ENCODE measurements around the gene TTC17.
"Not testable (repeated sequence)": the region's sequence is repeated elsewhere in the genome, so short reads cannot be mapped to it uniquely, and the experiment has no call there.

The TTC17 gene, protein sequence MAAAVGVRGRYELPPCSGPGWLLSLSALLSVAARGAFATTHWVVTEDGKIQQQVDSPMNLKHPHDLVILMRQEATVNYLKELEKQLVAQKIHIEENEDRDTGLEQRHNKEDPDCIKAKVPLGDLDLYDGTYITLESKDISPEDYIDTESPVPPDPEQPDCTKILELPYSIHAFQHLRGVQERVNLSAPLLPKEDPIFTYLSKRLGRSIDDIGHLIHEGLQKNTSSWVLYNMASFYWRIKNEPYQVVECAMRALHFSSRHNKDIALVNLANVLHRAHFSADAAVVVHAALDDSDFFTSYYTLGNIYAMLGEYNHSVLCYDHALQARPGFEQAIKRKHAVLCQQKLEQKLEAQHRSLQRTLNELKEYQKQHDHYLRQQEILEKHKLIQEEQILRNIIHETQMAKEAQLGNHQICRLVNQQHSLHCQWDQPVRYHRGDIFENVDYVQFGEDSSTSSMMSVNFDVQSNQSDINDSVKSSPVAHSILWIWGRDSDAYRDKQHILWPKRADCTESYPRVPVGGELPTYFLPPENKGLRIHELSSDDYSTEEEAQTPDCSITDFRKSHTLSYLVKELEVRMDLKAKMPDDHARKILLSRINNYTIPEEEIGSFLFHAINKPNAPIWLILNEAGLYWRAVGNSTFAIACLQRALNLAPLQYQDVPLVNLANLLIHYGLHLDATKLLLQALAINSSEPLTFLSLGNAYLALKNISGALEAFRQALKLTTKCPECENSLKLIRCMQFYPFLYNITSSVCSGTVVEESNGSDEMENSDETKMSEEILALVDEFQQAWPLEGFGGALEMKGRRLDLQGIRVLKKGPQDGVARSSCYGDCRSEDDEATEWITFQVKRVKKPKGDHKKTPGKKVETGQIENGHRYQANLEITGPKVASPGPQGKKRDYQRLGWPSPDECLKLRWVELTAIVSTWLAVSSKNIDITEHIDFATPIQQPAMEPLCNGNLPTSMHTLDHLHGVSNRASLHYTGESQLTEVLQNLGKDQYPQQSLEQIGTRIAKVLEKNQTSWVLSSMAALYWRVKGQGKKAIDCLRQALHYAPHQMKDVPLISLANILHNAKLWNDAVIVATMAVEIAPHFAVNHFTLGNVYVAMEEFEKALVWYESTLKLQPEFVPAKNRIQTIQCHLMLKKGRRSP

DNA sequence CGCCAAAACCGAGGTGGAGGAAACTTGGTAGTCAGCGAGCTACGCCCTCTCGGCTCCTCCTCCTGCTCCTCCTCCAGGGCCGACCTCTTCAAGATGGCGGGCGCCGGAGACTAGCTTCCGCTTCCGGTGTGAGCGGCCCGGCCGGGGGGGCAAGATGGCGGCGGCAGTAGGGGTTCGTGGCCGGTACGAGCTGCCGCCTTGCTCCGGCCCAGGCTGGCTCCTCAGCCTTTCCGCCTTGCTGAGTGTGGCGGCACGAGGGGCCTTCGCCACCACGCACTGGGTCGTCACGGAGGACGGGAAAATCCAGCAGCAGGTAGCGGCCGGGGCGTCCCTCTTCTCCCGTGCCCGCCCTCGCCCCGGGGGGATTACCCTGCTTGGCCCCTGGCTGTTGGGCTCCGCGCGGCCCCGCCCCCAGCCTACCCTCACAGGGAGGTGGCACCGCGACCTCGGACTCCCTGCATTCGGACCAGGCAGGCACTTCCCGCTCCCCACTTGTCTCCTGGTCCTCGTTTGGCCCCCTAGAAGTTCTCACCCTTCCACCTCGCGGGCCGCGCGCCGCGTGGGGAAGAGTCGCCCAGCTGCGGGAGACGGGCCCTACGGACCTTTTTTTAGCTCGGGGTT is at the start of gene TTC17:
Gene TTC17 (plus strand): TSS at position 120 of the 621 bp plus-strand sequence. CDS start 35 bp downstream, at position 155.
- peak; percentile 94 for DNase-seq

DNA sequence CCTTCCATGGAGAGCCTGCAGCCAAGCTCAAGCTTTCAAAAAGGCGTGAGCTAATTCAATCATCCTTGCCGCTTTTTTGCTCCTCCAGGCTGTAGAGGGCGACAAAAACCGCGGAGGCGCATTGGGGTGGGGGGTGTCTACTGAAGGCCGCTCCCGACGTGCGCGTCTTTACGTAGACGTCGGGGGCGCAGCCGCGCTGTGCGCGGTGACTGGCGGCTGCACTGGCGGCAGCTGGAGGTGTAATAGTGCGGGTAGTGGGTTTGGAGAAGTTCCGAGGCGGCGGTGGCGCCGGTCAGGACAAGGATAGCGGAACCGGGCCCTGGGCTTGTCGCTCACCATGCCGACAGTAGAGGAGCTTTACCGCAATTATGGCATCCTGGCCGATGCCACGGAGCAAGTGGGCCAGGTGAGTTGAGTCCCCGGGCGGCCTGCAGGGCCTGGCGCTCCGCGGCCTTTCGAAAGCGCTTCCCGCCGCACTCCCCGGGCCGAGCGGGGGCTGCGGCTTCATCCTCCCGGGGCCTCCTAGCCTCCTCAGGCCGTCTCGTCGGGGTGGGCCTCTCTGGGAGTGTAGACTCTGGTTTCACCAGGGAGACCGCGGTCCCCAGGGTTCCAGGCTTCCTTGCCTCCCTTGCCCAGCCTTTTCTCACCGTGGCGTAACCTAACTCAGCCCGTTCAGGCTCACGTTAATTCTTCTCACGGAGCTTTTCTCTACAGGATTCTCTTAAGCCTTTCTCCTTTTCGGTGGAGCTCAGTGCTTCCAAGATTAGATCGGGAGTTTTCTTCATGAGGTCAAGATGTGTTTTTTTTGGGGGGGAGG is 46.7 kb upstream of the TTC17 start, which contains the start of gene API5:
Gene API5 (plus strand): TSS at position 206 of the 817 bp plus-strand sequence. CDS start 132 bp downstream, at position 338.
- DNase-seq = peak; percentile 82

DNA sequence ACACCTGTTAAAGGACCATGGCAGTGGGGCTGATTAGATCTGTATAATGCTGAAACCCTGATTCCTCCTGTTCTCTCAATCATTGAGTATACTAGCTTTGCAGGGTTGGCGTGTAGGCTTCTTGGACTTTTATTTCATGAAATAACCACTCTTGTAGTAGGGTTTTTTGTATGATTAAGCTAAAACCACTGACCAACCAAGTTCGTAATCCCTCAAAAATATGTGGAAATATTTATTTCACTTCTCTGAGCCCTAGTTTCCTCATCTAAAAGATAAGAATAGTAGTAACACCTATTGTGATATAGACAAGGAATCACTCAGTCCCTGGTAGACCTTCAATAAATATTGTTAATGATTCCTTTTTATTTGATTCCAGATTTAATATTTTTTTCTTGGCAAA is 42.8 kb upstream of the TTC17 start:
- no peak for DNase-seq

DNA sequence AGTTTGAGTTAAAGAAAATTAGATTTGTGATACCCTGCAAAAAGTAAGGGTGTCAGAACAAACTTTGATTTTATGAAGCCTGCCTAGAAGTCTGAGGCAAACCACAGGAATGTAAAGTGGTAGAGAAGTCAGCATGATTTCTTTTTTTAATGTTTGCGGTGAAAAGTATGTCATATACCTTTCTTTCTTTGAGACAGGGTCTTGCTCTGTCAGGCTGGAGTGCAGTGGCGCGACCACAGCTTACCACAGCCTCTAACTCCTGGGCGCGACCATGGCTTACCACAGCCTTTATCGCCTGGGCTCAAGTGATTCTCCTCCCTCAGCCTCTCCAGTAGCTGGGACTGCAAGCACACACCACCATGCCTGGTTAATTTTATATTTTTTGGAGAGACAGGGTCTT is 42.3 kb upstream of the TTC17 start:
- no peak for DNase-seq

DNA sequence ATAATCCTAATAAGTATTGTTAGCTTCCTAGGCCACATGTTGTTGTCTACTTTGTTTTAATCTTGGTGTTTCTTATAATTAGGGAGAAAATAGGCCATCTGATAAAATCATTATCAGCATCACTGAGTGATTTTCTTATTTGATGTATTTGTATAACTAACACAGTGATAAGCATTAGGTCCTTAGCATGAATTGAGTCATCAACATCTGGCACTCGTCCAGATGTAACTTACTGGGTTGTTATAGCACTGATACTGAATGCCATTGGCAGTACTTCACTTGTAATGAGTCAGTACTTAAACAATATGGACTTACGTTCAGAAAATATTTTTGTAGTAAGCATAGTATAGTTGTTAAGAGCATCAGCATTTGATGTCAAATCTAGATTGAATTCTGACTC is 30.7 kb upstream of the TTC17 start:
- peak; percentile 37 for DNase-seq

DNA sequence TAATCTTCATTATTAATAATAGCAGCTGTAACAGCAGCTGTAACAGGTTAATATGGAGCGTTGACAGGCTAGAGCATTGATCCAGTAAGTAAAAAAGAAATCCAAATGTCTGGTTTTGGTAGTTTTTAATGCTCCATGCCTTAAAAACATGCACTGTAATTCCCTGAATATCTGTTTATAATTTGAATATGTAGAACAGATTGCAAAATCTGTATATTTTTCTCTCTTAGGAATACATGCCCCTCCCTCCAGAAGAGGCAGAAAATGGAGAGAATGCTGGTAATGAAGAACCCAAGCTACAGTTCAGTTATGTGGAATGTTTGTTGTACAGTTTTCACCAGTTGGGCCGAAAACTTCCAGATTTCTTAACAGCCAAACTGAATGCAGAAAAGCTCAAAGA is 30.2 kb upstream of the TTC17 start:
- DNase-seq = no peak

DNA sequence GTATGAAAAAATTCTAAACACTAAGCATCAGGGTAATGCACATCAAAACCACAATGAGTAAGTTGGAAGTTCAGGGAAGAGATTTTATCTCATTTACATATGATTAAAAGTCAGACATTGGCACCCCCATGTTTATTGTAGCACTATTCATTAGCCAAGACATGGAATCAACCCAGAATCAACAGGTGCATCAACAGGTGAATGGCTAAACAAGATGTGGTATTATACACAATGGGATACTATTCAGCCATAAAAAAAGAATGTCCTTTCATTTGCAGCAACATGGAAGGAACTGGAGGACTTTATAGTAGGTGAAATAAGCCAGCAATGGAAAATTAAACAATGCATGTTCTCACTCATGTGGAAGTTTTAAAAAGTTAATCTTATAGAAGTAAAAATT is 17.6 kb upstream of the TTC17 start:
- no peak for DNase-seq

DNA sequence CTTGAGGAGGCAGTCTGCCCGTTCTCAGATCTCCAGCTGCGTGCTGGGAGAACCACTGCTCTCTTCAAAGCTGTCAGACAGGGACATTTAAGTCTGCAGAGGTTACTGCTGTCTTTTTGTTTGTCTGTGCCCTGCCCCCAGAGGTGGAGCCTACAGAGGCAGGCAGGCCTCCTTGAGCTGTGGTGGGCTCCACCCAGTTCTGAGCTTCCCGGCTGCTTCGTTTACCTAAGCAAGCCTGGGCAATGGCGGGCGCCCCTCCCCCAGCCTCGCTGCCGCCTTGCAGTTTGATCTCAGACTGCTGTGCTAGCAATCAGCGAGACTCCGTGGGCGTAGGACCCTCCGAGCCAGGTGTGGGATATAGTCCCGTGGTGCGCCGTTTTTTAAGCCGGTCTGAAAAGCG is 7.3 kb upstream of the TTC17 start:
- not testable (repeated sequence) for DNase-seq

DNA sequence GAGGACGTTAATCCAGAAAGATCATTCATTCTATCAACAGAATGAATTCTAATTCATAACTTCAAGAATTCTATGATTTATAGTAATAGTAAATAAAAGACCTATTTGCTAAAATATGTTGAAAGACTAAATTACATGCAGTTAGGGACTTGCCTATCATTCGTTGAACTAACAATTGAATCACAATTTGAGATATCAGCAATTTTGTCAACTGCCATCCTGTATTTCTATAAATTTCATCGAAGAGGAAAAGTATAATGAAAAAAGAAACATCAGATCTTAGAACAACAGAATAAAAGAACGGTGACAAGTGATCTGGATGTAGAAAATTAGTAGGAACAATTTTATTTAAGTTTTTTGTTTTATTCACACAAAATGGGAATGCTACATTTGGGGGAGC is 4.4 kb upstream of the TTC17 start:
- DNase-seq = no peak

DNA sequence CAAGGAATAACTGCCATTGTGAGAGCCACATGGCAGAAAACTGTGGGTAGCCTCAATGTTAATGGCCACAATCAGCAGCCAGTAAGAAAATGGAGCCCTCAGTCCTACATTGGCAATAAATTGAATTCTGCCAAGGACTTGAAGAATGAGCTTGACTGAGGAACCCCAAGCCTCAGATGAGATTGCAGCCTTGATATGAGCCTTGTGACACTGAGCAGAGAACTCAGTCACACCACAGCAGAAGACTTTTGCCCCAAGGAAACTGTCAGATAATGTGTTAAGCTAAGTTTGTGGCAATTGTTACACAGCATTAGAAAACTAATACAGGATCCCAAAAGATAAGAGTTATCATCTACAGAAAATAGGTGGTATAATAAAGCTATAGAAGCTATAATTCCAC is 2.4 kb upstream of the TTC17 start:
- DNase-seq = no peak

DNA sequence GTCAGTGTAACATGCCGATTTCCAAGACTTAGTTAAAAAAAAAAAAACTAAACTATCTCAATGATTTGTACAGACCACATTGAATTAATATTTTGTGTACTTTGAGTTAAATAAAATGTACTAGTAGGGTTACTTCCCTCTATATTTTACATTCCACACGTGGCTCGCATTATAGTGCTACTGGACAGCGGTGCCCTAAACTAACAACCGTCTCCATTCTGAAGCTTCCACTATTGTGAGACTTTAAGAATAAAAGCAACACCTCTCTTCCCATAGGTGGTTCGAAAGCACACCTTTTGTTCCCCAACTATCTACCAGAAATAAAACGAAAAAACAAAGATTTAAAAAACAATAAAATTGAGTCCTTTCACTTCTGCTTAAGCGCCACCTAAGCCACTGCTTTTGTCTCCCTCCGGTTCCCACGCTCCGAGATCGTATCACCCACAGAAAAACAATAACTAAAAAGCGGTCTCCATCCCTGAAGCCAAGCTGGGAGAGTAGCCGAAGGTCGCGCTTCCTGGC is 380 bp upstream of the TTC17 start:
- no peak for DNase-seq

DNA sequence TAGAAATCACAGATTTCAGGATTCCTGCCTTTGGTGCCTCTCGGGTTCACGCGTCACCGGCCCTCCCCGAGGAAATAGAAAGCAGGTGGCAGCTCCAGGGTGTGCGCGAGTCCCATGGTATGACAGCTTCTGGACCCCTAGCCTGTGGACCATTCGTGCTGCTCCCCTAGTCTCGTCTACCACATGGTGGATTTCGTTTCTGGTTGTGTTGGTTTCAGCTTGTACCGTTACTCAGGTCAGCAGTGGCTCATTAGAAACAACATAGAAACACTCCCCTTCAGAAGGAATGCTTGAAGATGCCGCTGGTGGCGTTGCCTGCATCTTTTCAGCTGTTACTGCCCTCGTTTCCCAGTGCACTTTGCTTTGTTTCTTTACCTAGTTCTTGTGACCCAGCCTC is 700 bp downstream of the TTC17 start:
- DNase-seq = no peak

DNA sequence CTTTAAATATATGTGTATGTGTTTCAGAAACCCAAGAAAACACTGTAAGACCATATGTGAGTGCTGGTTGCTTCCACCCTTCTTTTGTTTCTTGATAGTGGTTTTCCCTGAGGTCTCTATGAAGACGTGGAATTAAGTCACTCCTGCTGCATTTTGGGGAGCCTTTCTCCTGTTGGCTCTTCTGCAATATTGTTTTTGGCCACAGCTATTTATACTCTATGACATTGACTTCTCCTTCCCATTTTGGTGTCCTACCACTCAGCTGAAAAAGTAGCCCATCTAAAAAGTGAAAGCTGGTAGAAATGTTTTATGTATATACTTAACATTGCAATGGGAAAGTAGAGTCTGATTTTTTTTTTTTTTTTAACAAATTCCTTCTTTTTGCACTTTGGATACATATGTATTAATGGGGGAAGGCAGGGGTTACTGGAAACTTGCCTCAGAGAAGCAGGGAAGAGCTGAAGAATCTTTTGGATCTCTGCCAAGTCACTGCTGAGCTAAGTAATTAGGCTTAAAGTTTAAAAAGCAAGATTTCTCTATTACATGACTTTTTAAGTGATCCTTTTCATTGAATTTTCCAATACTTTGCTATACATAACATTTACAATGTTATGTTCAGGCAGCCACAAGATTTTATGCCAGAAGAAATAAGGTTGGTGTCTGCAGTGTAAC is 1.8 kb downstream of the TTC17 start:
- no peak for DNase-seq

DNA sequence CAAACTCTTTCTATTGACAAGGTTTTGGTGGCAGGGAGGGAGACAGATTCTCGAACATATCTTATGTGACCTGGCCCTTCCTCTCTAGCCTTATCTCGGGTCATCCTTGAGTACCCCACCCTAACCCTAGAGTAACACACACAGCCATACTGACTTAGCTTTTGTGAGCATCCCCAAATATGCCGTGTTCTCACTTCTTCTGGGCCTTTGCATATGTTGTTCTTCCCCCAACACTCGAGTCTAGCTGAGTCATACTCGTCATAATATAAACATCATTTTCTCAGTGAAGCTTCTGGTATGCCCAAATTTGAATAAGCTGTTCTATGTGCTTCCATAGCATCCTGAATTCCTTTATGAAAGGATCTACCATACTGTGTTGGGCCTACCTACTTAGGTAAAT is 8.0 kb downstream of the TTC17 start:
- DNase-seq = no peak

DNA sequence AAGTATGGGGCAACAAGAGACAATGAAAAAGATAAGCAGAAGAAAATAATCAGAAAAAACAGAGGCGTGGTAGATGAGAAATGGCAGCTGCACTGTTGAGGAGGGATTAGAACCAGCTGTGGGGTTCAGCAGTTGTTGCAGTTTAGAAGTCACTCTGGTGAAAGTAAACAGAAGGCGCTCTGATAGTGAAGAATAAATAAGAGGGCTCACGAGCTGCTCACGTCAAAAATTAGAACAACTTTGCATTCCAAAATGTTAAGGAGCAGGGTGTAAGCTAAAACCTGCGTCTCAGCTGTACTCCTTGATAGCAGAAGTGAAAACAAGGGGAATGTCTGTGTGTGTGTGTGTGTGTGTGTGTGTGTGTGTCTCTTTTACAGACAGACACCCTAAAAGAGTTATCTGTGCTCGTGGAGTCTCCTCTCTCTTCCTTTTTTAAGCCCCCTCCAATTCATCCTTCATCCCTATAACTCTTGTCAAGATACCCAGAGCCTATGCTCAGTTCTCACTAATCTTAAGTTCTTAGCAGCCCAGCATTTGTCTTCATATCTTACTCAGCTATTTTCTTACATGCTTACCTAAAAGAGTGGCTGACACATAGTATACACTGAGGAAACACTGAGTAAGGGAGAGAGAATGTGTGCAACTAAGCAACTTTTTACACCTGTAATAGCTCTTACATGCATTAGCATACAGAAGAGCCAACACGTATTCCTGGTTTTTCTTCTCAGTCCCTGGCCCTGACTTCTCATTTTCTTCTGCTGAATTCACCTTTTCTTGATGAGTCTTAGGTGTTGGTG is 8.9 kb downstream of the TTC17 start:
- no peak for DNase-seq

DNA sequence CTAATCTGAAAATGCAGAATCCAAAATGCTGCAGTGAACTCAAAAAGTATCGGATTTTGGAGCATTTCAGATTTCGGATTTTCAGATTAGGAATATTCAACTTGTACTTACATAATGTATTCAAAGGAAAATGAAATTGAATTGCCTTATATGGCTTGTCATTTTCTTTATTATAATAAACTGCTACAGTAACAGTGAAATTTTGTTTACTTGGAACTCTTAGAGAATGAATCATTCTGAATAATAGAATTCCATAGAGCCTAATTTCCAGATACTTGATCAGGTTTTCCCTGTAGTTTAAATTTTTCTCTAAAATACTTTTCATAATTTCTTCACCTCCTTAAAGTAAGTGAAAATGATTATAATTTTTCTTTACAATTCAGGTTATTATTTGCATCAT is 17.3 kb downstream of the TTC17 start:
- DNase-seq = no peak

DNA sequence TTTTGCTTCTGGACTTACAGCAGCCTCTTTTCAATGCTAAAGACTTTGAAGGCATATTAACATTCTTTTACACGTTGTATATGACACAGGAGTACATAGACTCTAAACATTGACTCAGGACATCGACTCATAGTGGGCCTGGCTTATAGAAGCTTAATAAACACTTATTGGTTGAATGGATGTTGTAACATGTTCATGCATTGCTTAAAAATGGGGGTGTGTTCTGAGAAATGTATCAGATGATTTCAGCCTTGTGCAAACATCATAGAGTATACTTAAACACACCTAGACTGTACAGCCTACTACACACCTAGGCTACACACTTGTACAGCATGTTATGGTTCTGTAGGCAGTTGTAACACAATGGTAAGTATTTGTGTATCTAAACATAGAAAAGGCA is 17.9 kb downstream of the TTC17 start:
- no peak for DNase-seq

DNA sequence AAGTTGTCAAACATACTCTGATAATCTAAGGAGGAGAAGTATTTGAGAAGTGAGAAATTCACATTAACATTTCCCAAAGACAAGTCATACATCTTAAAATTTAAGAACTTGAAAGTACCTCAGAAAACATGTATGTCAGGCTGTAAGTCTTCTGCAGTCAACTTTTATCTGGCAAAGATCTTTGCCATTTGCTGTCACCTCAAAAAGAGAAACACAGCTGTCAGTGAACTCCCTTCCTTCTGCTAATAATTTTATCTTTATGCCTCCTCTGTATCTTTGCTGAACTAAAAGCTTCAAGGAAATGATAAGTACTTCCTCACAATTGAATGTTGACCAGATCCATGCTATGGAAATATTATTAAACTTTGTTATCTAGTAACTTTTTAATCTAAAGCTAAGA is 18.7 kb downstream of the TTC17 start:
- no peak for DNase-seq

DNA sequence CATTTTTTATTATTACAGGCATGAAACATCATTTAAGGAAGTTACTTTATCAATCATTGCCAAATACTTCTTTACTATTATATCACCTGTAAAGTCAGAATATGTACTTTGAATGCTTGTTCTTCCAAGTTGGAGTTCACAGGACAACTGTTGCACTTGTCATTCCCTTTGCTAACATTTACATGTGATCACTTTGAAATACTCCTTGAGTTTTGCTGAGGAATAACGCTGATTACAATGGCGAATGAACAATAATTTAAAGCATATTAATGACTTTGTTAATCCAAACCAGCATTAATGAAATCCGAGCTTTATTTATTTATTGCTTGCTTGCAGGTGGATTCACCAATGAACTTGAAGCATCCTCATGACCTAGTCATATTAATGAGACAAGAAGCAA is 20.2 kb downstream of the TTC17 start:
- no peak for DNase-seq

DNA sequence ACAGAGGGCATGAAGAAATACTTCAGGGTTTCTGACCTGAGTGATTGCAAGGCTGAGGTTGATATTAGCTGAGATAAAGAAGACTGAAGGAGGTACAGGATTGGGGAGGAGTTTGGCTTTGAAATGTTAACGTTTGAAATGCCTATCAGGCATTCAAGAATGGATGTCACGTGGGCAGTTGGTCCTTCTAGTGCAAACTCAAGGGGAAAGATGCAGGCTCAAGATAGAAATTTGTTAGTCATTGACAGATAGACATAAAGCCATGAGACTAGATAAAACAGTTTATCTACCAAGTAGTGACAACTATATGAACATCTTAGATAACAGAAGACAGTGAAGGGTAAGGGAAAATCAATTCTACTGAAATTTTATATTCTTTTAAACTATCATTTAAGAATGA is 23.1 kb downstream of the TTC17 start:
- DNase-seq = no peak
